ENCODE measurements around the gene CETN2.
A peak's percentile ranks its signal among the peaks of the same experiment; 100 is the strongest.

The CETN2 gene

DNA sequence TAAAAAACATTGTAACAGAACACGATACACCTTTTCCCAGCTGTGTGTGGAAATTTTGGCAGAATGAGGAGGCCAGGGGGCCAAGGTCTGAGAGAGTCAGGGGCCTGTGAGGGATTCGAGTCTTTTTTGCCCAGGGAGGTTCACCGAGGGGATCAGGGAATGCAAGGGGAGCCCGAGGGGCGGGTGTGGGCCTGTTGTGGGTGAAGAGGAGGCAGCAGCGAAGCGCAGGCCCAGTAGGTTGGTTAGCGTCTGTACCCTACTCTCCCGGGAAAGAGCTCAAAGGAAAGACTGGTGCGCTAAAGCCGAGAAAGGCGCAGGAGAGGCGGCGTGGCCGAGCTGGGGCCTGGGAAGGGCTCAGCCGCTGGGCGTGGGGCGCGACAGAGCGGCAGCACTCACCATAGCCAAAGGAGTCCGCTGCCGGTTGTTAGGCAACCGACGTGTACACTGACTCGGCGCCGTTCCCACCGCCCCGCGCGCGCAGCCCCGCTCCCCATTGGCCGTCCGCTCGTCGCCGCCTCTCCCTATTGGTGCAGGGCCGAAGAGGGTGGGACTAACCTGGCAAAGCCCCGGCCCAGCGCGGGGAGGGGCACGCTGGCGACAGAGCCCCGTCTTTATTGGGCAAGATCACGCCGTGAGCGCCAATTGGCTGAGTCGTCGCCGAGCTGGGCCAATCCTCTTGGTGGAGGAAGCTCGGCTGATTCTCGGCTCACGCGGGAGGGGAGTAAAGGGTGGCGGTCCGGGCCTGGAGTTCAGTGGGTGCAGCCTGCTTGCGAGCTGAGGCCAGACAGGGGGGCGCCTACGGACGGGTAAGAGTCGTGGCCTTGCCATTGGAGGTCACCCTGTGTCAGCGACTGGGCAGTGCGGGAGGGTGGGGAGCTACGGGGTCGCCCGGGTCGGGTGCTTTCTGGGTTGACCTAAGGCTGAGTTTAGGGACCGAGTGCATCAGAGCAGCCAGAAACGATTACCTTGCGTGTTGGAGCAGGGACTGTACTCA is at the start of gene CETN2, which contains the start of gene NSDHL:
Gene CETN2, minus strand, starts transcription at position 446 of the 994 bp plus-strand sequence. Its CDS starts 47 bp downstream, at position 399.
Gene NSDHL, plus strand, starts transcription at position 752 of the 994 bp plus-strand sequence. CDS start 15,262 bp downstream, outside the sequence.
- TF ChIP-seq, protein P1, sequence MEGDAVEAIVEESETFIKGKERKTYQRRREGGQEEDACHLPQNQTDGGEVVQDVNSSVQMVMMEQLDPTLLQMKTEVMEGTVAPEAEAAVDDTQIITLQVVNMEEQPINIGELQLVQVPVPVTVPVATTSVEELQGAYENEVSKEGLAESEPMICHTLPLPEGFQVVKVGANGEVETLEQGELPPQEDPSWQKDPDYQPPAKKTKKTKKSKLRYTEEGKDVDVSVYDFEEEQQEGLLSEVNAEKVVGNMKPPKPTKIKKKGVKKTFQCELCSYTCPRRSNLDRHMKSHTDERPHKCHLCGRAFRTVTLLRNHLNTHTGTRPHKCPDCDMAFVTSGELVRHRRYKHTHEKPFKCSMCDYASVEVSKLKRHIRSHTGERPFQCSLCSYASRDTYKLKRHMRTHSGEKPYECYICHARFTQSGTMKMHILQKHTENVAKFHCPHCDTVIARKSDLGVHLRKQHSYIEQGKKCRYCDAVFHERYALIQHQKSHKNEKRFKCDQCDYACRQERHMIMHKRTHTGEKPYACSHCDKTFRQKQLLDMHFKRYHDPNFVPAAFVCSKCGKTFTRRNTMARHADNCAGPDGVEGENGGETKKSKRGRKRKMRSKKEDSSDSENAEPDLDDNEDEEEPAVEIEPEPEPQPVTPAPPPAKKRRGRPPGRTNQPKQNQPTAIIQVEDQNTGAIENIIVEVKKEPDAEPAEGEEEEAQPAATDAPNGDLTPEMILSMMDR (IDR thresholded peaks at IDR 0.05; ENCODE audit: control insufficient read depth, insufficient read depth, low read depth, low read length, missing control alignments), result no peak
- peak; percentile 82 for DNase-seq (ENCODE audit: low read depth)
- H3K4me3 ChIP-seq (ENCODE audit: control insufficient read depth, low read depth, low read length), result peak within 1 kb of the TSS; percentile 76

DNA sequence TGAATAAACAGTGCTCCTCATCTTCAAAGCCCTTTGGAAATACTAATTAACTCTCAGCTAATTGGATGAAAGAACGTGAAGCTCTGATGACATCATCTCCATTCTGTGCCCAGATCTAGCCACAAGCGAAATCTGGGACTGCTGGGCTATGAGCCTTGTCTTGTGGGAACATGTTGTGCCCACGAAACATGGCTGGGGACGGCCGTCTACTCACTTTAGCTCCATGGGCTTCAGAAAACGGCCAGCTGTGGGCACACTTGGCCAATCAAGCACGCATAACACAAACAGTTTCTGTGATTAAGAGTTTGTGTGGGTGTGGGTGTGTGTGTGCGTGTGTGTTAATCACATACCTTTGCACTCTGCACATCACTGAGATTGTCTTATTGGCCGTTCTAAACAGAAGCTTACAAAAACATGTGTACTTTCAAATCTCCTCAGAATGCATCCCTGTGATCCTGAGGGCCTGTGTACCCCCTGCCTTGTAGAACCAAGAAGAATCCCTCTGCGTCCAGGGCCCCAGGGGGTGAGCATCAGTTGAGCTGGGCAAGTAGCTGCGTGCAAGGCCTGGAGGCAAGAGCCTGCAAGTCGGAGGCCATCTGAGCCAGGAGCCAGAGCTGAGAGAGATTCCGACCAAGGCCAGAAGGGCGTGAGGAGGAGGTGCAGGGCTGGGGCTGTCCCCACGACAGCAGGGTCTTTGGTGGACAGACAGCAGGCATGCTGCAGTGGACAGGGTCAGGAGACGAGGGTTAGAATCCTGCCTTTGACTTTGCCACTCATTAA is 48.6 kb upstream of the CETN2 start:
- TF ChIP-seq, protein P1 (IDR thresholded peaks at IDR 0.05; ENCODE audit: control insufficient read depth, insufficient read depth, low read depth, low read length, missing control alignments), result no peak
- DNase-seq (ENCODE audit: low read depth), result no peak
- H3K4me3 ChIP-seq (ENCODE audit: control insufficient read depth, low read depth, low read length), result no peak overlapping the region

DNA sequence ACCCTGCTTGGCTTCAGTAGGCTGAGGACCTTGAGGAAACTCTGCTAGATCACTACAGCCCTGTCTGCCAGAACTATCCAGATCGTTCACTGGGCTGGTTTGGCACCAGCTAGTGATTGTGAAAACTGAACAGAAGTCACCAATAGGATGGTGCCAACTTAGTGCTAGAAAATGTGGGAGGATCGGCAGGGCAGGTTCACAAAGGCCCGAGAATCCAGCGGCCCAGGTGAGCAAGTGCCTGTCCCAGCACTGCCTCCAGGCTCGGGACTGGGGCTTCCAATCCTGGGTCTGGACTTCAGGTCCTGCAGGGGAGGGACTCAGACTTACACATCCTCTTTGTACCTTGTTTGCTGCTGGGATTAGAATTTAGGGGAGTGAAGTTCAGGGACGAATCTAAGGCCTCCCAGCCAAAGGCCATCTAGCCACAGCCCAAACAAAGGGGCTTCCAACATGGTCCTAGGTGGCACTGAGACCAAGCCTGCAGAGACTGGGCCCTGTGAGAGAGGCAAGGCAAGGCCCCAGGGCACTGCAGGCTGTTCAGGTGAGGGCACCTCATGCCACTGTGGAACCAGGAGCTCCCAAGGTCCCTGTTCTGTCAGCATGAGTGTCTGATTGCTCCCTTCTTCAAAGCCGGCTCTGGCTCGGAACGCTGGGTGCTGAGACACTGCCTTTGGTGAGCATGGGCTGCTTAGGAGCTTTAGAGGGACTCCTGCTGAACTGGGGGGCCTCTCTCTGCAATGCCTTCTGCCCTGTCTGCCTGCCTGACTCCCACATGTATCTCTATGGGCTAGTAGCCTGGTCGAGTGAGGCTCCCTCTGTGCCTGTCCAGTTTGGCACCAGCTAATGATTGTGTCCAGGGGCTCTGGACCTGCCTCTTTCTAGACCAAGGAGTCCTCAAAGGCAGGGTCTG is 46.6 kb upstream of the CETN2 start:
- no peak overlapping the region for H3K4me3 ChIP-seq (ENCODE audit: control insufficient read depth, low read depth, low read length)
- DNase-seq (ENCODE audit: low read depth), result no peak
- TF ChIP-seq, protein P1 (IDR thresholded peaks at IDR 0.05; ENCODE audit: control insufficient read depth, insufficient read depth, low read depth, low read length, missing control alignments), result no peak

DNA sequence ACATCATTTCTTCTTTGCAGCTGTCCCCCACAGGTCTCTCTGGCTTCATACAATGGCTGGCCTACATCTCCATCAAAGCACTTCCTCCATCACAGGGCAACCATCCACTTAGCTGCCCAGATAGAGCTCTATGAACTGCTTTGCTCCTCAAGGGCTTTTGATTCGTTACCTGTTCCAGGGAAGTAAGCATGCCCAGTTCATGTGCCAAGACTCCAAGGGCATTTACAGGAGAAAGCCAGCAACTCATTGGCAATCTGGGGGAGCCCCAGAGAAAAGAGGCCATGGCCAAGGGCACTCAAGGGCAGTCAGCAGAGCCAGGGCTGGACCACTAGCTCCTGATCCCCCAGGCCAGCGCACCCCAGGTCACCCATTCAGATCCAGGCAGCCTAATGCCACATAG is 42.8 kb upstream of the CETN2 start:
- no peak overlapping the region for H3K4me3 ChIP-seq (ENCODE audit: control insufficient read depth, low read depth, low read length)
- TF ChIP-seq, protein P1 (IDR thresholded peaks at IDR 0.05; ENCODE audit: control insufficient read depth, insufficient read depth, low read depth, low read length, missing control alignments), result no peak
- no peak for DNase-seq (ENCODE audit: low read depth)

DNA sequence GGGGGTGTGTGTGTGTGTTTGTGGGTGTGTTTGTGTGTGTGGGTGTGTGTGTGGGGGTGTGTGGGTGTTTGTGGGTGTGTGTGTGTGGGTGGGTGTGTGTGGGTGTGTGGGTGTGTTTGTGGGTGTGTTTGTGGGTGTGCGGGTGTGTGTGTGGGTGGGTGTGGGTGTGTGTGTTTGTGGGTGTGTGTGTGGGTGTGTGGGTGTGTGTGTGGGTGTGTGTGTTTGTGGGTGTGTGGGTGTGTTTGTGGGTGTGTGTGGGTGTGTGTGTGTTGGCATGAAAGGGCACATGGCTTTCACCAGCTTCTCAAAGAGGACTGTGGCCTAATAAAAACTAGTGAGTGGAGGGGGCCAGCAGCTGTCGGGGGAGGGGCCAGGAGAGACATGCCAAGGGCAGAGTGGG is 42.0 kb upstream of the CETN2 start:
- TF ChIP-seq, protein P1 (IDR thresholded peaks at IDR 0.05; ENCODE audit: control insufficient read depth, insufficient read depth, low read depth, low read length, missing control alignments), result no peak
- no peak for DNase-seq (ENCODE audit: low read depth)
- no peak overlapping the region for H3K4me3 ChIP-seq (ENCODE audit: control insufficient read depth, low read depth, low read length)

Data from AG09309 (cell line).